Measurements from ENCODE around the gene PCED1B. TPM values are rescaled to one million over a fixed set of nuclear protein-coding genes. Genes with fewer than 3 reads are reported as not detected.
A peak's percentile ranks its signal among the peaks of the same experiment; 100 is the strongest.
"Not testable (repeated sequence)": the region's sequence is repeated elsewhere in the genome, so short reads cannot be mapped to it uniquely, and the experiment has no call there.

Gene PCED1B
- total RNA-seq, 2 donors from 2014 or later: 2.5 to 7.0 TPM

DNA sequence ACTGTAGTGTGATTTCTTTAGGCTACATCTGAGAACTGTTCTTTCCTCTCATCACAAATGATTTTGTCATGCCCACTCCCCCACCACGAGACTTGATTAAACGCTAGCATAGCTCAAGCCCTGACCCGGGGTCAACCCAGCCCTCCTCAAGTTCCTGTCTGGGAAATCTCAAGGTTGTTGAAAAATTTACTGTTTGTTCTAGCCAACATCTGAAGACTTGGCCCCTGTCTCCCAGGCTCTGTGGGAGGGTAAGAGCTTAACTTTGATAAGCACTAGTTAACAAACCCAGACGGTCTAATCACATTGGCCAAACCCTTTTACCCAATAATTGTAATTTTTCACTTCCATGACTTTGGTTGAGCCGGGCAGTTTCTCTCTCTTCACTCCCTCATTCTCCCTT, 86.5 kb downstream of the PCED1B start:
- Mint-ChIP-seq H3K4me3 (no peak overlapping the region), H3K4me1 (peaks cover 26% of the 10 kb centered on the region), H3K27me3 (ENCODE audit: insufficient read depth) (no peaks in the 10 kb centered on the region), H3K27ac (peak overlapping the region; percentile 19), H3K36me3 (ENCODE audit: low read depth) (peaks cover 2% of the 10 kb centered on the region), H3K9me3 (peaks cover 8% of the 10 kb centered on the region)
- WGBS, 2 experiments (ENCODE audit: insufficient coverage in 1 of 2, insufficient read length in 1 of 2): 60 to 63% methylated on average over 3 to 5 of the region's 5 CpGs
- Histone ChIP-seq H3K27me3 (ENCODE audit: control insufficient read depth, insufficient read depth, low read length, poor library complexity, severe bottlenecking) (no peaks in the 10 kb centered on the region), H3K27ac (ENCODE audit: low read depth, low read length) (peak overlapping the region; percentile 9), H3K9ac (ENCODE audit: extremely low read depth, low read length, poor library complexity, severe bottlenecking) (no peak overlapping the region), H3K36me3 (ENCODE audit: control insufficient read depth, insufficient read depth, low read length) (no peaks in the 10 kb centered on the region), H3K4me1 (ENCODE audit: control insufficient read depth, insufficient read depth, low read length) (peaks cover 3% of the 10 kb centered on the region), H3K4me3 (ENCODE audit: low read length) (peak overlapping the region; percentile 51), H3K9me3 (ENCODE audit: control insufficient read depth, low read length) (no peaks in the 10 kb centered on the region)
- TF ChIP-seq, protein P1, sequence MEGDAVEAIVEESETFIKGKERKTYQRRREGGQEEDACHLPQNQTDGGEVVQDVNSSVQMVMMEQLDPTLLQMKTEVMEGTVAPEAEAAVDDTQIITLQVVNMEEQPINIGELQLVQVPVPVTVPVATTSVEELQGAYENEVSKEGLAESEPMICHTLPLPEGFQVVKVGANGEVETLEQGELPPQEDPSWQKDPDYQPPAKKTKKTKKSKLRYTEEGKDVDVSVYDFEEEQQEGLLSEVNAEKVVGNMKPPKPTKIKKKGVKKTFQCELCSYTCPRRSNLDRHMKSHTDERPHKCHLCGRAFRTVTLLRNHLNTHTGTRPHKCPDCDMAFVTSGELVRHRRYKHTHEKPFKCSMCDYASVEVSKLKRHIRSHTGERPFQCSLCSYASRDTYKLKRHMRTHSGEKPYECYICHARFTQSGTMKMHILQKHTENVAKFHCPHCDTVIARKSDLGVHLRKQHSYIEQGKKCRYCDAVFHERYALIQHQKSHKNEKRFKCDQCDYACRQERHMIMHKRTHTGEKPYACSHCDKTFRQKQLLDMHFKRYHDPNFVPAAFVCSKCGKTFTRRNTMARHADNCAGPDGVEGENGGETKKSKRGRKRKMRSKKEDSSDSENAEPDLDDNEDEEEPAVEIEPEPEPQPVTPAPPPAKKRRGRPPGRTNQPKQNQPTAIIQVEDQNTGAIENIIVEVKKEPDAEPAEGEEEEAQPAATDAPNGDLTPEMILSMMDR (conservative IDR thresholded peaks at IDR 0.05): no peak
- peak; percentile 55 for DNase-seq

DNA sequence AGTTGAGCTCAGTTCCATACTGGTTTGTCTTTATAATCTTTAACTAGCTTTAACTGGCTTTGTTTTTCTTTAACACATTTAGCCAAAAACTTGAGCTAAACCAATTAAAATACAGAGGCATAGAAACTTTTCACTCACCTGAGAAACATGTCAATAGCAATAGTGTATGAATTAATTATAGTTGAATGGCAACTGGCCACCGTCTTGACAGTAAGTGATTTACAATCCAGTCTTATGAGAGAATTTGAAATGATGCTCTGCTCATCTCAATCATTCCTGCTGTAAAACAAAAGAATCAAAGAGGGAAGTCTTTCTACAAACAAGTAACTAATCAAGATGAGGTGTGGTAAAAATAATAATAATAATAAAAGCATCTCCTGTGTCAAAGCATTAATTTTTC, 86.9 kb downstream of the PCED1B start:
- H3K4me3 Mint-ChIP-seq: no peak overlapping the region
- H3K27ac Mint-ChIP-seq: no peak overlapping the region
- no peaks in the 10 kb centered on the region for H3K9me3 ChIP-seq (ENCODE audit: control insufficient read depth, low read length)
- no peaks in the 10 kb centered on the region for H3K27me3 Mint-ChIP-seq (ENCODE audit: insufficient read depth)
- TF ChIP-seq, protein P1 (conservative IDR thresholded peaks at IDR 0.05): no peak
- peaks cover 11% of the 10 kb centered on the region for H3K9me3 Mint-ChIP-seq
- H3K36me3 Mint-ChIP-seq (ENCODE audit: low read depth): peaks cover 3% of the 10 kb centered on the region
- WGBS, 2 experiments (ENCODE audit: insufficient coverage in 1 of 2, insufficient read length in 1 of 2): no CpG with 5 or more reads among the region's 1 CpG
- no peaks in the 10 kb centered on the region for H3K27me3 ChIP-seq (ENCODE audit: control insufficient read depth, insufficient read depth, low read length, poor library complexity, severe bottlenecking)
- H3K4me1 ChIP-seq (ENCODE audit: control insufficient read depth, insufficient read depth, low read length): peaks cover 3% of the 10 kb centered on the region
- peaks cover 26% of the 10 kb centered on the region for H3K4me1 Mint-ChIP-seq
- no peak overlapping the region for H3K27ac ChIP-seq (ENCODE audit: low read depth, low read length)
- H3K4me3 ChIP-seq (ENCODE audit: low read length): peak overlapping the region; percentile 51
- no peak for DNase-seq
- no peak overlapping the region for H3K9ac ChIP-seq (ENCODE audit: extremely low read depth, low read length, poor library complexity, severe bottlenecking)
- no peaks in the 10 kb centered on the region for H3K36me3 ChIP-seq (ENCODE audit: control insufficient read depth, insufficient read depth, low read length)

DNA sequence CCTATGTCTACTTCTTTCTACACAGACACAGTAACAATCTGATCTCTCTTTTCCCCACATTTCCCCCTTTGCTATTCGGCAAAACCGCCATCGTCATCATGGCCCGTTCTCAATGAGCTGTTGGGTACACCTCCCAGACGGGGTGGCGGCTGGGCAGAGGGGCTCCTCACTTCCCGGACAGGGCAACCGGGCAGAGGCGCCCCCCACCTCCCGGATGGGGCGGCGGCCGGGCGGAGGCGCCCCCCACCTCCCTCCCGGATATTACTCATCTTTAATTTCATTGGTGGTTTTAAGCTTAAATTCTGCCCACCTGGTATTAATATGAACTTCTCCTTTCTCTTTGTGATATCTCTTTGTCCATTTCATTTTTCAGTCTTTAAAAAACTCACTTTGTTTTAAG, 90.9 kb downstream of the PCED1B start:
- H3K9me3 ChIP-seq (ENCODE audit: control insufficient read depth, low read length); H3K27me3 ChIP-seq (ENCODE audit: control insufficient read depth, insufficient read depth, low read length, poor library complexity, severe bottlenecking); H3K36me3 Mint-ChIP-seq (ENCODE audit: low read depth); DNase-seq; H3K4me1 ChIP-seq (ENCODE audit: control insufficient read depth, insufficient read depth, low read length); H3K27me3 Mint-ChIP-seq (ENCODE audit: insufficient read depth); H3K4me3 Mint-ChIP-seq; H3K9ac ChIP-seq (ENCODE audit: extremely low read depth, low read length, poor library complexity, severe bottlenecking); H3K27ac Mint-ChIP-seq; H3K4me3 ChIP-seq (ENCODE audit: low read length); H3K36me3 ChIP-seq (ENCODE audit: control insufficient read depth, insufficient read depth, low read length); H3K27ac ChIP-seq (ENCODE audit: low read depth, low read length): not testable (repeated sequence)
- Mint-ChIP-seq H3K9me3 (peaks cover 20% of the 10 kb centered on the region), H3K4me1 (peaks cover 13% of the 10 kb centered on the region)
- WGBS, 2 experiments (ENCODE audit: insufficient coverage in 1 of 2, insufficient read length in 1 of 2): 90% methylated on average over 16 of the region's 16 CpGs; no CpG with 5 or more reads in 1 of the 2 experiments

DNA sequence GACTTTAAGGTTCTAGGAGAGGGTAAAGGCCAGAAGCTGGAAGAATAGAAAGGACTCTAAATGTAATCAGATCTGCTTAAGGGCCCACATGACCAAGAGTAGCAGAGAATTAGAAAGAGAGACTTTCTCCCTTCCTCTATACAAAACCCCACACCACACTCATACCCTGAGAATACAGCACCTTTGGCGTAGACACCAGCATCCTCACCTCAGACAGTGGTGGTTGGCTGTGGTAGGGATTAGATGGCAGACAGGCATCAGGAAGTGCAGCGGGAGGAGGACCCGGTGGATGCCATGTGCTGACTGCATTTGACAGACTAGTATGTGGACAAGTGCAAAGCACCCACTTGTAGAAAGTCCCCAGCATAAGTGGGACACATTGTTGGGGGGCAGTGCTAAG, 98.6 kb downstream of the PCED1B start:
- no peak for DNase-seq
- Histone ChIP-seq H3K27me3 (ENCODE audit: control insufficient read depth, insufficient read depth, low read length, poor library complexity, severe bottlenecking) (no peaks in the 10 kb centered on the region), H3K9ac (ENCODE audit: extremely low read depth, low read length, poor library complexity, severe bottlenecking) (no peak overlapping the region), H3K36me3 (ENCODE audit: control insufficient read depth, insufficient read depth, low read length) (no peaks in the 10 kb centered on the region), H3K27ac (ENCODE audit: low read depth, low read length) (no peak overlapping the region), H3K4me1 (ENCODE audit: control insufficient read depth, insufficient read depth, low read length) (peaks cover 10% of the 10 kb centered on the region), H3K9me3 (ENCODE audit: control insufficient read depth, low read length) (no peaks in the 10 kb centered on the region), H3K4me3 (ENCODE audit: low read length) (no peak overlapping the region)
- H3K9me3 Mint-ChIP-seq: no peaks in the 10 kb centered on the region
- H3K4me3 Mint-ChIP-seq: no peak overlapping the region
- TF ChIP-seq, protein P1 (conservative IDR thresholded peaks at IDR 0.05): no peak
- H3K36me3 Mint-ChIP-seq (ENCODE audit: low read depth): no peaks in the 10 kb centered on the region
- peaks cover 15% of the 10 kb centered on the region for H3K4me1 Mint-ChIP-seq
- H3K27ac Mint-ChIP-seq: no peak overlapping the region
- 97% methylated on average over 3 of the region's 3 CpGs; no CpG with 5 or more reads in 1 of the 2 experiments for WGBS, 2 experiments (ENCODE audit: insufficient coverage in 1 of 2, insufficient read length in 1 of 2)
- no peaks in the 10 kb centered on the region for H3K27me3 Mint-ChIP-seq (ENCODE audit: insufficient read depth)

DNA sequence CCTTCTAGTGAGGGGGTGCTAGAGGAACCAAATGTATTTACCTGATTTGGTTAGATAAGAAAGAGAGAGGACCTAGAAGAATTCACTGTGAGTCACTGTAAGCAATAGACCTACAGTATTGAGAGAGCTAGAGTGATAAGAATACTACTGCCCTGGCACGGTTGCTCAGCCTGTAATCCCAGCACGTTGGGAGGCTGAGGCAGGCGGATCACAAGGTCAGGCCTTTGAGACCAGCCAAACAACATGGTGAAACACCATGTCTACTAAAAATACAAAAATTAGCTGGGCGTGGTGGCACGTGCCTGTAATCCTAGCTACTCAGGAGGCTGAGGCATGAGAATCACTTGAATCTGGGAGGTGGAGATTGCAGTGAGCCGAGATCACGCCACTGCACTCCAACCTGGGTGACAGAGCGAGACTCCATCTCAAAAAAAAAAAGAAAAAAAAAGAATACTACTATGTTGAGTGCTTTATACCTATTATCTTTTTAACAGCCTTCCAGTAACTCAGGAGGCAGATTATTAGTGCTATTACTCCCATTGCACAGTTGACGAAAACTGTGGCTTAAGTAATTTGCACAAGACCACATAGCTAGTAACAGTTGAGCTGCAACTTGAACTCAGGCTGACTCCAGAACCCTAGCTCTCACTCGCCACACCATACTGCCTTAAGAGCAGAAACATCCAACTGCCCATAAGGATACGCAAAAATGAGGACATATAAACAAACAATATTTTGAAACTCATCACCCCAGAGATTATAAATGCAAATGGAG, 102.9 kb downstream of the PCED1B start:
- WGBS, 2 experiments (ENCODE audit: insufficient coverage in 1 of 2, insufficient read length in 1 of 2): 88 to 91% methylated on average over 6 to 10 of the region's 11 CpGs
- not testable (repeated sequence) for H3K36me3 Mint-ChIP-seq (ENCODE audit: low read depth); H3K36me3 ChIP-seq (ENCODE audit: control insufficient read depth, insufficient read depth, low read length); H3K4me3 ChIP-seq (ENCODE audit: low read length); H3K9me3 Mint-ChIP-seq; H3K27ac ChIP-seq (ENCODE audit: low read depth, low read length); DNase-seq; H3K4me3 Mint-ChIP-seq; H3K9ac ChIP-seq (ENCODE audit: extremely low read depth, low read length, poor library complexity, severe bottlenecking); H3K27me3 ChIP-seq (ENCODE audit: control insufficient read depth, insufficient read depth, low read length, poor library complexity, severe bottlenecking); H3K4me1 ChIP-seq (ENCODE audit: control insufficient read depth, insufficient read depth, low read length); H3K27me3 Mint-ChIP-seq (ENCODE audit: insufficient read depth); H3K27ac Mint-ChIP-seq; H3K9me3 ChIP-seq (ENCODE audit: control insufficient read depth, low read length)
- H3K4me1 Mint-ChIP-seq: peaks cover 17% of the 10 kb centered on the region

Measured in endodermal cell (in vitro differentiated cells).